Measurements from ENCODE around the gene ARL15.

Gene ARL15

GRCh38 chr5:54254482-54255198 is 55.7 kb downstream of the ARL15 start:
- peak in 1 of 51 donors; percentile 4 for DNase-seq

- DNase-seq: no peak
These were observed 58.4 kb downstream of the ARL15 start for GRCh38 chr5:54251981-54252380.

- DNase-seq: peak in 2 of 51 donors; percentile 1 to 4
These were observed 61.0 kb downstream of the ARL15 start for GRCh38 chr5:54249210-54250028.

GRCh38 chr5:54247226-54247625 is 63.1 kb downstream of the ARL15 start:
- no peak for DNase-seq

- DNase-seq: peak in 7 of 51 donors; percentile 0 to 15 (median 4)
These were observed 66.8 kb downstream of the ARL15 start for GRCh38 chr5:54243483-54244080.

GRCh38 chr5:54242297-54242696 is 68.1 kb downstream of the ARL15 start:
- no peak for DNase-seq

GRCh38 chr5:54234304-54234933 is 76.0 kb downstream of the ARL15 start:
- no peak for DNase-seq

- no peak for DNase-seq
These were observed 79.3 kb downstream of the ARL15 start for GRCh38 chr5:54230936-54231685.

- peak in 40 of 51 donors; percentile 1 to 83 (median 25) for DNase-seq
These were observed 81.2 kb downstream of the ARL15 start for GRCh38 chr5:54229041-54229780.

- no peak for DNase-seq
These were observed 82.6 kb downstream of the ARL15 start for GRCh38 chr5:54227759-54228158.

- DNase-seq: no peak
These were observed 83.3 kb downstream of the ARL15 start for GRCh38 chr5:54227109-54227508.

- DNase-seq: no peak
These were observed 84.2 kb downstream of the ARL15 start for GRCh38 chr5:54226215-54226614.

- DNase-seq: no peak
These were observed 86.1 kb downstream of the ARL15 start for GRCh38 chr5:54224103-54224826.

- DNase-seq: no peak
These were observed 88.0 kb downstream of the ARL15 start for GRCh38 chr5:54222336-54222735.

GRCh38 chr5:54221135-54221534 is 89.2 kb downstream of the ARL15 start:
- no peak for DNase-seq

GRCh38 chr5:54220230-54221040 is 89.9 kb downstream of the ARL15 start:
- no peak for DNase-seq

- DNase-seq: peak in 14 of 51 donors; percentile 1 to 72 (median 4)
These were observed 92.4 kb downstream of the ARL15 start for GRCh38 chr5:54217826-54218503.

- DNase-seq: no peak
These were observed 95.1 kb downstream of the ARL15 start for GRCh38 chr5:54215233-54215736.

Data from hypothalamus (tissue), 51 donors.